ENCODE measurements around the gene ADRA2B.

DNA sequence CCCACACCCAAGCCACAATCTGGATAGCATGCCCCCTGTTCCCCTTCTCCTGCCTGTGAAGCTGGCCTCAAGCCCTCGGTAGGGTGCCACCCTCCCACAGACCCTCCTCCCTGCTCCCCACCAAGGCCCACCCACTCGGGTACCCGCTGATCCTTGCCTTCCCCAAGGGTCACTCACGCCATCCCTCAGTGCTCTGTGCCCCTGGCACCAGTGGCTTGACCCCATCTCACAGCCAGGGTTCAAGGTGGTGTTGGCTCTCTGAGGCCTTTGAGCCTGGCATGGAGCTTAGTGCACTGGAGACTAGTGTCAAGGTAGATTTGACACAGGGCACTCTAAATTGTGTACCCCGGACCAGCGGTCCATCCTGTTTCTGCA lies 11.9 kb downstream of the ADRA2B start:
- TF ChIP-seq, protein P1, sequence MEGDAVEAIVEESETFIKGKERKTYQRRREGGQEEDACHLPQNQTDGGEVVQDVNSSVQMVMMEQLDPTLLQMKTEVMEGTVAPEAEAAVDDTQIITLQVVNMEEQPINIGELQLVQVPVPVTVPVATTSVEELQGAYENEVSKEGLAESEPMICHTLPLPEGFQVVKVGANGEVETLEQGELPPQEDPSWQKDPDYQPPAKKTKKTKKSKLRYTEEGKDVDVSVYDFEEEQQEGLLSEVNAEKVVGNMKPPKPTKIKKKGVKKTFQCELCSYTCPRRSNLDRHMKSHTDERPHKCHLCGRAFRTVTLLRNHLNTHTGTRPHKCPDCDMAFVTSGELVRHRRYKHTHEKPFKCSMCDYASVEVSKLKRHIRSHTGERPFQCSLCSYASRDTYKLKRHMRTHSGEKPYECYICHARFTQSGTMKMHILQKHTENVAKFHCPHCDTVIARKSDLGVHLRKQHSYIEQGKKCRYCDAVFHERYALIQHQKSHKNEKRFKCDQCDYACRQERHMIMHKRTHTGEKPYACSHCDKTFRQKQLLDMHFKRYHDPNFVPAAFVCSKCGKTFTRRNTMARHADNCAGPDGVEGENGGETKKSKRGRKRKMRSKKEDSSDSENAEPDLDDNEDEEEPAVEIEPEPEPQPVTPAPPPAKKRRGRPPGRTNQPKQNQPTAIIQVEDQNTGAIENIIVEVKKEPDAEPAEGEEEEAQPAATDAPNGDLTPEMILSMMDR (IDR thresholded peaks at IDR 0.05), result no peak
- TF ChIP-seq POLR2A (IDR thresholded peaks at IDR 0.05), result no peak
